ENCODE measurements around the gene KLHDC7A.

Gene KLHDC7A

GRCh38 chr1:18508084-18508483 is 27.4 kb downstream of the KLHDC7A start:
- no peak for DNase-seq (ENCODE audit: low spot score)

- no peak for DNase-seq (ENCODE audit: low spot score)
Measured at GRCh38 chr1:18511149-18511873, 30.6 kb downstream of the KLHDC7A start.

- DNase-seq (ENCODE audit: low spot score): no peak
Measured at GRCh38 chr1:18511874-18512150, 31.1 kb downstream of the KLHDC7A start.

- DNase-seq (ENCODE audit: low spot score): no peak
Measured at GRCh38 chr1:18512883-18513282, 32.2 kb downstream of the KLHDC7A start.

- no peak for DNase-seq (ENCODE audit: low spot score)
Measured at GRCh38 chr1:18513995-18514394, 33.3 kb downstream of the KLHDC7A start.

GRCh38 chr1:18515120-18515667 is 34.5 kb downstream of the KLHDC7A start:
- DNase-seq (ENCODE audit: low spot score): no peak

GRCh38 chr1:18516473-18516872 is 35.7 kb downstream of the KLHDC7A start:
- DNase-seq (ENCODE audit: low spot score): no peak

- DNase-seq (ENCODE audit: low spot score): no peak
Measured at GRCh38 chr1:18526436-18527275, 45.9 kb downstream of the KLHDC7A start.

- peak; percentile 3 for DNase-seq (ENCODE audit: low spot score)
Measured at GRCh38 chr1:18527514-18527913, 46.8 kb downstream of the KLHDC7A start.

GRCh38 chr1:18527921-18528320 is 47.2 kb downstream of the KLHDC7A start:
- DNase-seq (ENCODE audit: low spot score): no peak

GRCh38 chr1:18528616-18529015 is 47.9 kb downstream of the KLHDC7A start:
- DNase-seq (ENCODE audit: low spot score): peak; percentile 4

- DNase-seq (ENCODE audit: low spot score): peak; percentile 9
Measured at GRCh38 chr1:18529714-18530113, 49.0 kb downstream of the KLHDC7A start.

GRCh38 chr1:18530587-18531502 is 50.1 kb downstream of the KLHDC7A start:
- DNase-seq (ENCODE audit: low spot score): peak; percentile 5

- DNase-seq (ENCODE audit: low spot score): peak; percentile 3
Measured at GRCh38 chr1:18531503-18531845, 50.7 kb downstream of the KLHDC7A start.

GRCh38 chr1:18532390-18533170 is 51.9 kb downstream of the KLHDC7A start:
- DNase-seq (ENCODE audit: low spot score): peak; percentile 1

- DNase-seq (ENCODE audit: low spot score): no peak
Measured at GRCh38 chr1:18533259-18533658, 52.5 kb downstream of the KLHDC7A start.

- no peak for DNase-seq (ENCODE audit: low spot score)
Measured at GRCh38 chr1:18534810-18535205, 54.1 kb downstream of the KLHDC7A start.
